K562 (cell line): ENCODE data around the gene NCKIPSD. TPM values are rescaled to one million over a fixed set of nuclear protein-coding genes. Genes with fewer than 3 reads are reported as not detected.
A peak's percentile ranks its signal among the peaks of the same experiment; 100 is the strongest.

Experiments
- BHLHE40 ChIP-seq: IDR thresholded peaks from 2 replicates; pipeline ENCODE4 v1.6.1; 2011; ENCODE audit warnings: low read length, improper control_type of control experiment
- CHAMP1 ChIP-seq: fragments of 450-650 bp; IDR thresholded peaks from 2 replicates; pipeline ENCODE4 v1.6.1; 2016; ENCODE audit warnings: mild to moderate bottlenecking
- DPF2 ChIP-seq: fragments of 450-650 bp; IDR thresholded peaks from 2 replicates; pipeline ENCODE4 v1.6.1; 2016
- FOXK1 ChIP-seq: sonication (generic); formaldehyde crosslinking; IDR thresholded peaks from 2 replicates; pipeline ENCODE4 v1.8.0; 2022; ENCODE audit warnings: missing genetic modification reagents, mild to moderate bottlenecking, borderline replicate concordance
- GABPB1 ChIP-seq: sonication (generic); formaldehyde crosslinking; IDR thresholded peaks from 2 replicates; pipeline ENCODE4 v1.8.0; 2022; ENCODE audit warnings: mild to moderate bottlenecking, missing genetic modification reagents
- HOXB6 ChIP-seq: fragments of 250-450 bp; sonication (Bioruptor Pico); IDR thresholded peaks from 2 replicates; pipeline ENCODE4 v1.5.1; 2022; ENCODE audit warnings: mild to moderate bottlenecking, borderline replicate concordance
- KAT7 ChIP-seq: sonication (generic); formaldehyde crosslinking; IDR thresholded peaks from 2 replicates; pipeline ENCODE4 v1.8.0; 2022; ENCODE audit warnings: missing genetic modification reagents, mild to moderate bottlenecking, borderline replicate concordance
- LCOR ChIP-seq: sonication (generic); formaldehyde crosslinking; IDR thresholded peaks from 2 replicates; pipeline ENCODE4 v1.8.0; 2022; ENCODE audit warnings: mild to moderate bottlenecking, missing genetic modification reagents
- MBD2 ChIP-seq: sonication (generic); IDR thresholded peaks from 2 replicates; pipeline ENCODE4 v1.6.1; 2016; ENCODE audit warnings: low read depth, borderline replicate concordance
- MED1 ChIP-seq: sonication (generic); formaldehyde crosslinking; IDR thresholded peaks from 2 replicates; pipeline ENCODE4 v1.8.1; 2023; ENCODE audit warnings: missing genetic modification reagents, borderline replicate concordance
- MXI1 ChIP-seq: IDR thresholded peaks from 2 replicates; pipeline ENCODE4 v1.6.1; 2011; ENCODE audit warnings: low read depth, mild to moderate bottlenecking, improper control_type of control experiment, low read length
- NCOA2 ChIP-seq, 2 experiments: fragments of 450-650 bp; IDR thresholded peaks; 2 replicates each; pipeline ENCODE4 v1.6.1; 2018; ENCODE audit warnings: mild to moderate bottlenecking in 2 of 2, moderate library complexity in 1 of 2; ENCODE audit not compliant: partially characterized antibody in 2 of 2
- NR2F6 ChIP-seq: fragments of 450-650 bp; formaldehyde crosslinking; IDR thresholded peaks from 2 replicates; pipeline ENCODE4 v1.4.0; 2020; ENCODE audit warnings: mild to moderate bottlenecking
- NR4A1 ChIP-seq, 2 experiments: fragments of 250-450 bp in 1 of 2; fragments of 450-650 bp in 1 of 2; sonication (Bioruptor Pico) in 1 of 2; IDR thresholded peaks; 2 replicates each; pipeline versions ENCODE4 v1.4.0 to v1.6.1; 2016 to 2020; ENCODE audit warnings: mild to moderate bottlenecking in 2 of 2, missing compliant biosample characterization in 1 of 2, missing genetic modification characterization in 1 of 2, moderate library complexity in 1 of 2
- RBFOX2 ChIP-seq: fragments of 200-400 bp; formaldehyde crosslinking; IDR thresholded peaks from 2 replicates; pipeline ENCODE4 v1.6.1; 2017; ENCODE audit warnings: low read depth, mild to moderate bottlenecking, low read length, moderate library complexity
- RBM34 ChIP-seq: fragments of 200-400 bp; formaldehyde crosslinking; IDR thresholded peaks from 2 replicates; pipeline ENCODE4 v1.6.1; 2018; ENCODE audit warnings: low read length, borderline replicate concordance; ENCODE audit not compliant: insufficient read depth
- RUNX1 ChIP-seq: sonication (generic); IDR thresholded peaks from 2 replicates; pipeline ENCODE4 v1.6.1; 2016; ENCODE audit warnings: antibody characterized with exemption, low read depth
- STAG1 ChIP-seq: sonication (generic); formaldehyde crosslinking; IDR thresholded peaks from 2 replicates; pipeline ENCODE4 v1.5.0; 2020; ENCODE audit warnings: missing genetic modification reagents, borderline replicate concordance
- TAF9B ChIP-seq: fragments of 450-650 bp; IDR thresholded peaks from 2 replicates; pipeline ENCODE4 v1.6.1; 2018; ENCODE audit warnings: mild to moderate bottlenecking; ENCODE audit not compliant: partially characterized antibody
- TEAD1 ChIP-seq, 2 experiments: fragments of 450-650 bp in 1 of 2; sonication (generic) in 1 of 2; formaldehyde crosslinking; IDR thresholded peaks; 2 replicates each; pipeline versions ENCODE4 v1.4.0 to v1.8.0; 2020 to 2022; ENCODE audit warnings: mild to moderate bottlenecking in 2 of 2, missing genetic modification reagents in 1 of 2
- USF1 ChIP-seq: sonication (generic); formaldehyde crosslinking; IDR thresholded peaks from 2 replicates; pipeline ENCODE4 v1.9.0; 2022; ENCODE audit warnings: mild to moderate bottlenecking, missing genetic modification reagents
- ZBTB9 ChIP-seq: fragments of 450-650 bp; formaldehyde crosslinking; IDR thresholded peaks from 2 replicates; pipeline ENCODE4 v1.4.0; 2020; ENCODE audit warnings: mild to moderate bottlenecking, moderate library complexity
- ZNF12 ChIP-seq: sonication (generic); formaldehyde crosslinking; IDR thresholded peaks from 2 replicates; pipeline ENCODE4 v1.4.0; 2020; ENCODE audit warnings: mild to moderate bottlenecking, missing genetic modification reagents
- ZNF668 ChIP-seq: fragments of 250-450 bp; sonication (Bioruptor Pico); IDR thresholded peaks from 2 replicates; pipeline ENCODE4 v1.8.0; 2022; ENCODE audit warnings: mild to moderate bottlenecking, inconsistent platforms
- ZNF707 ChIP-seq: fragments of 250-450 bp; sonication (Bioruptor Pico); conservative IDR thresholded peaks from 2 replicates; pipeline ENCODE4 v1.8.0; 2022; ENCODE audit warnings: inconsistent platforms, mild to moderate bottlenecking, moderate library complexity
- polyA plus RNA-seq, 8 experiments: library from polyadenylated mRNA; depleted of rRNA in 4 of 8; stranded (reverse) in 5 of 8; unstranded in 3 of 8; fragments of >200 nt; fragmentation: Nextera tagmentation in 2 of 8; fragmentation: Illumina TruSeq in 1 of 8; extraction: Ambion mirVana in 2 of 8; extraction: Trizol in 1 of 8; gene quantifications; 2 replicates each; pipeline versions ENCODE4 v1.2.1 to v1.2.3, GENCODE V29; 2011 to 2014; ENCODE audit warnings: inconsistent platforms in 1 of 8, missing spikeins in 1 of 8
- total RNA-seq, 7 experiments: library from RNA; depleted of rRNA in 6 of 7; stranded (reverse); fragments of >200 nt in 6 of 7; fragmentation: Illumina TruSeq in 2 of 7; extraction: Trizol in 2 of 7; gene quantifications; 2 replicates each; pipeline versions ENCODE4 v1.2.1 to v1.2.3, GENCODE V29; 2011 to 2021; ENCODE audit warnings: low replicate concordance in 1 of 7

NCKIPSD gene
- total and polyA plus RNA-seq, 9 of the 15 experiments (the other 6 are each of a cell fraction or from before 2014, with no cell fraction given), result 0.49 to 24.4 (median 12.3) TPM

- peak; percentile 59; the same call in 1 of the 2 replicates for TF ChIP-seq ZNF668 (CRISPR knock-in tag)
- peak; percentile 25; the same call in 1 of the 2 replicates for TF ChIP-seq USF1
- no peak for TF ChIP-seq RBM34
- peak; percentile 98 for TF ChIP-seq LCOR (CRISPR knock-in tag)
- TF ChIP-seq HOXB6 (CRISPR knock-in tag), result no peak
- peak; percentile 92 for TF ChIP-seq GABPB1 (CRISPR knock-in tag)
- TF ChIP-seq RUNX1, result no peak
- peak; percentile 92 for TF ChIP-seq MXI1
- TF ChIP-seq KAT7 (CRISPR knock-in tag), result peak; percentile 100; the same call in 1 of the 2 replicates
- peak; percentile 99 for TF ChIP-seq FOXK1 (CRISPR knock-in tag)
- TF ChIP-seq ZNF12, result peak; percentile 92
- peak; percentile 86 for TF ChIP-seq CHAMP1
- no peak for TF ChIP-seq TAF9B
- no peak for TF ChIP-seq MBD2
- TF ChIP-seq ZNF707, result no peak
- peak; percentile 96; the same call in 1 of the 2 replicates for TF ChIP-seq MED1 (CRISPR knock-in tag)
- TF ChIP-seq STAG1 (CRISPR knock-in tag), result peak; percentile 96
- no peak for TF ChIP-seq DPF2
- TF ChIP-seq RBFOX2, result no peak
- TF ChIP-seq TEAD1 (CRISPR knock-in tag; IDR thresholded peaks at IDR 0.05), result peak; percentile 63 to 96
- no peak for TF ChIP-seq NCOA2 (IDR thresholded peaks at IDR 0.05; ENCODE audit: partially characterized antibody in 2 of 2)
- TF ChIP-seq BHLHE40, result no peak; the same call in 1 of the 2 replicates
- TF ChIP-seq NR2F6 (CRISPR knock-in tag), result no peak
- TF ChIP-seq ZBTB9 (CRISPR knock-in tag), result peak; percentile 75; the same call in 1 of the 2 replicates
- TF ChIP-seq NR4A1 (CRISPR knock-in tag; IDR thresholded peaks at IDR 0.05), result no peak
- peak; percentile 33; the same call in 1 of the 2 replicates for TF ChIP-seq NR4A1 (tag; IDR thresholded peaks at IDR 0.05)
These were observed 24.1 kb downstream of the NCKIPSD start (continued) for GRCh38 chr3:48661501-48662144.
